ENCODE measurements around the gene BCL2L12.
"Not testable (repeated sequence)": the region's sequence is repeated elsewhere in the genome, so short reads cannot be mapped to it uniquely, and the experiment has no call there.

BCL2L12 gene

DNA sequence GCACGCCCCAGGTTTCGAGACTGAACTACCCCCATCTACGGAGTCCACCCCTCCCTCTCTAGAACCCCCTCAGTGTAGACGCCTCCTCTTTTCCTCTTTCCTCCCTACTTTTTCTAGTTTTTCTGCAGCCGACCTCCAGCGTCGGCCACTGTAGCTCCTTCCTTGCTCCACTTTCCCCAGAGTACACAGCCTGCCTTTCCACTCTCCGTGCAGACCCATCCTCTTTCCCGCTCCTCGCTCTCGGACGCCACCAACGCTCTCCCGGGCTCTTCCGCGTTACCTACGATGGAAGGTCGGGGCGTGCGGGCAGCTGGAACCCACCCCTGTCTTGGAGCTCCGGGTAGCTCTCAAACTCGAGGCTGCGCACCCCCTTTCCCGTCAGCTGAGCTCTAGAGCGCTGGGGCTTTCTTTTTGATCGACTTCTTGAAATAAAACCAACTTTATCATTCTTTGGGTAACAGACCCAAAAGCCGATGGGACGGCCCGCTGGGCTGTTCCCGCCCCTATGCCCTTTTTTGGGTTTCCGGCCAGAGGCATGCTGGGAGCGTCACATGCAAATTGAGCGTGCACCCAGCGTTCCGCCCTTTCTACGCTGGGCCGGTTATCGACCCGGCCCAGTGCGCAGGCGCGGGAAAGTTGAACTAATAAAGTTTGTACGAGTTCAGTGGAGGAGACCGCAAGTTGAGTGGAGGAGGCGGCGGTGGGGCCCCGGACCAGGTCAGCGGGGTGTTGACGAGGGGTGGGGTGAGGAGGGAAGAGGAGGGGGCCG is at the start of gene BCL2L12, which contains the start of gene IRF3:
BCL2L12 (plus strand) TSS at position 583 of the 769 bp plus-strand sequence. CDS start 760 bp downstream, outside the sequence.
IRF3 (minus strand) TSS at position 507 of the 769 bp plus-strand sequence. CDS start 1,019 bp downstream, outside the sequence.
- TF ChIP-seq CTCF (IDR thresholded peaks at IDR 0.05; ENCODE audit: insufficient read depth, low read length, poor library complexity, severe bottlenecking), result no peak
- H3K4me3 ChIP-seq (replicated peaks; ENCODE audit: low read depth, low read length), result peak within 1 kb of the TSS; percentile 72
- peaks cover 27% of the 10 kb centered on the region for H3K36me3 ChIP-seq (ENCODE audit: control insufficient read depth, insufficient read depth, low read length)
- H3K27me3 ChIP-seq (replicated peaks; ENCODE audit: control insufficient read depth, insufficient read depth, low read length), result no peaks in the 10 kb centered on the region
- DNase-seq (ENCODE audit: extremely low read depth, insufficient read length), result peak; percentile 95

- no peak for DNase-seq (ENCODE audit: extremely low read depth, insufficient read length)
- Histone ChIP-seq H3K36me3 (ENCODE audit: control insufficient read depth, insufficient read depth, low read length) (peaks cover 18% of the 10 kb centered on the region), H3K4me3 (replicated peaks; ENCODE audit: low read depth, low read length) (no peak overlapping the region), H3K27me3 (replicated peaks; ENCODE audit: control insufficient read depth, insufficient read depth, low read length) (no peaks in the 10 kb centered on the region)
- no peak for TF ChIP-seq CTCF (IDR thresholded peaks at IDR 0.05; ENCODE audit: insufficient read depth, low read length, poor library complexity, severe bottlenecking)
These were observed 49.2 kb upstream of the BCL2L12 start for GRCh38 chr19:49616532-49616931.

GRCh38 chr19:49616945-49617344 is 48.8 kb upstream of the BCL2L12 start:
- Histone ChIP-seq H3K4me3 (replicated peaks; ENCODE audit: low read depth, low read length) (no peak overlapping the region), H3K36me3 (ENCODE audit: control insufficient read depth, insufficient read depth, low read length) (peaks cover 18% of the 10 kb centered on the region), H3K27me3 (replicated peaks; ENCODE audit: control insufficient read depth, insufficient read depth, low read length) (no peaks in the 10 kb centered on the region)
- no peak for DNase-seq (ENCODE audit: extremely low read depth, insufficient read length)
- no peak for TF ChIP-seq CTCF (IDR thresholded peaks at IDR 0.05; ENCODE audit: insufficient read depth, low read length, poor library complexity, severe bottlenecking)

DNA sequence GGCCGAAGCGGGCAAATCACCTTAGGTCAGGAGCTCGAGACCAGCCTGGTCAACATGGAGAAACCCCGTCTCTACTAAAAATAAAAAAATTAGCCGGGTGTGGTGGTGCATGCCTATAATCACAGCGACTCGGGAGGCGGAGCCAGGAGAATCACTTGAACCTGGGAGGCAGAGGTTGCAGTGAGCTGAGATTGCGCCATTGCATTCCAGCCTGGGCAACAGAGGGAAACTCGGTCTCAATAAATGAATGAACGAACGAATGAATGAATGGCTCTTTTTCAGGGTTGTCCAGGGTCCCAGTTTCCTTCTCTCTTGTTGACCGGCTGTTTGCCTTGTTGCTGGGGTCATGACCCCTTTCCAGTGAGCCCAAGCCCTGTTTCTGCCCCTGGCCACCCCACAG is 47.9 kb upstream of the BCL2L12 start:
- H3K4me3 ChIP-seq (replicated peaks; ENCODE audit: low read depth, low read length); H3K27me3 ChIP-seq (replicated peaks; ENCODE audit: control insufficient read depth, insufficient read depth, low read length); DNase-seq (ENCODE audit: extremely low read depth, insufficient read length): not testable (repeated sequence)
- H3K36me3 ChIP-seq (ENCODE audit: control insufficient read depth, insufficient read depth, low read length), result peaks cover 18% of the 10 kb centered on the region

GRCh38 chr19:49624967-49625910 is 40.5 kb upstream of the BCL2L12 start:
- H3K27me3 ChIP-seq (replicated peaks; ENCODE audit: control insufficient read depth, insufficient read depth, low read length), result no peaks in the 10 kb centered on the region
- TF ChIP-seq CTCF (IDR thresholded peaks at IDR 0.05; ENCODE audit: insufficient read depth, low read length, poor library complexity, severe bottlenecking), result no peak
- no peak overlapping the region for H3K4me3 ChIP-seq (replicated peaks; ENCODE audit: low read depth, low read length)
- no peak for DNase-seq (ENCODE audit: extremely low read depth, insufficient read length)
- H3K36me3 ChIP-seq (ENCODE audit: control insufficient read depth, insufficient read depth, low read length), result peaks cover 8% of the 10 kb centered on the region

DNA sequence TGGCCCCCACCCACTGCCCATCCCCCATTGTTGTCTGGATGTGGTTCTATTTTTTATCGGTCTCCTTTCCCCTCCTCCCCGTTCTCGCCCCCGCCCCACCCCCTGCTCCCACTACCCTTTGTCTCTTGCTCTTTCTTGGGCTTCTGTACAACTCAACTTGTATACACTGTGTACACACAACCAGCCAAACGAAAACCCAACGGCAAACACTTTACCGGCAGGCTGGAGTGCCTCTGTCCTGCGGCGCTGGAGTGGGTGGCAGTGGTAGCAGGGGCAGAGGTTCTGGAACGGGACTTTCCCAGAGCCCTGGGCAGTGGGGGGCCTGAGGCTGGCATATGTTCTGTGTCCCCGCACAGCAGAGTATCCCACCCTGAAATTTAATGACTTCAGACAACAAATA is 39.5 kb upstream of the BCL2L12 start:
- Histone ChIP-seq H3K36me3 (ENCODE audit: control insufficient read depth, insufficient read depth, low read length) (peaks cover 7% of the 10 kb centered on the region), H3K27me3 (replicated peaks; ENCODE audit: control insufficient read depth, insufficient read depth, low read length) (no peaks in the 10 kb centered on the region), H3K4me3 (replicated peaks; ENCODE audit: low read depth, low read length) (no peak overlapping the region)
- no peak for TF ChIP-seq CTCF (IDR thresholded peaks at IDR 0.05; ENCODE audit: insufficient read depth, low read length, poor library complexity, severe bottlenecking)
- DNase-seq (ENCODE audit: extremely low read depth, insufficient read length), result no peak
